RWPE1 (cell line): Measurements from ENCODE around the gene HFE.
A peak's percentile ranks its signal among the peaks of the same experiment; 100 is the strongest.

Experiments used
- CTCF ChIA-PET: fragments of 350-600 bp; sonication (Branson Sonifier 250); formaldehyde crosslinking; extraction: SDS; loops from one replicate; lab custom pipeline; 2021; lab: Yijun Ruan, JAX
- POLR2A ChIA-PET: fragments of 400-600 bp; formaldehyde crosslinking; extraction: SDS; loops from one replicate; lab custom pipeline; 2020; ENCODE audit warnings: antibody characterized with exemption; ENCODE audit not compliant: low non-redundant PET; lab: Yijun Ruan, JAX
- DNase-seq: peaks from one replicate; pipeline ENCODE4 v3.0.0; 2012; ENCODE audit warnings: low spot score
- H3K27ac ChIP-seq: fragments of 450-650 bp; 2 replicates; pipeline ENCODE4 v1.5.1; 2017
- CTCF ChIP-seq: fragments of 450-650 bp; conservative IDR thresholded peaks from 2 replicates; pipeline ENCODE4 v1.5.1; 2017; ENCODE audit warnings: low read depth, mild to moderate bottlenecking

The HFE gene

GRCh38 chr6:26087284-26088115, at the start of gene HFE:
HFE (plus strand) TSS chr6:26087429; CDS start chr6:26087441, 12 bp downstream.
- no peak for TF ChIP-seq CTCF
- DNase-seq = peak; percentile 35
- ChIA-PET CTCF (interaction anchor here (0.6 to 2.3 kb wide), 4 partner anchors 9 to 82 kb away, joined by 3 to 11 read pairs (median 3); no protein-coding TSS in a partner anchor), POLR2A (no interaction called here)
- peak within 1 kb of the TSS; percentile 86 for H3K27ac ChIP-seq

DNA sequence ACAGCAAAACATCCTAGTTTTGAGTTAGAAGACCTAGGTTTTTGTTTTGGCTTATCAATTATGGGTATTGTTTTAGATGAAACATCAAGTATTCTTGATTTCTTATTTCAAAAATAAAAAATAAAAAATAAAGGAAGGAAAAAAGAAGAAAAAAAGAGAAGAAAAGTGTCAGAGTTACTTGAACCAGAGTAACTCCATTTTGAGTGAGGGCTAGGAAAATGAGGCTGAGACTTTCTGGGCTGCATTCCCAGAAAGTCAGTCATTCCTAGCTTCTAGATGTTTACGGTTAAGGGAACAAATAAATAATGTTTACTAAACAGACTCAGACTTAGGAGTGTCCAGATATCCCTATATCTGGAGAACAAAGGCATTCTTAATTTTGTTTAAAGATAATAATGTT, 45.3 kb upstream of the HFE start:
- ChIA-PET CTCF (no interaction called here), POLR2A (no interaction called here)
- DNase-seq = no peak
- no peak for TF ChIP-seq CTCF
- no peak overlapping the region for H3K27ac ChIP-seq

DNA sequence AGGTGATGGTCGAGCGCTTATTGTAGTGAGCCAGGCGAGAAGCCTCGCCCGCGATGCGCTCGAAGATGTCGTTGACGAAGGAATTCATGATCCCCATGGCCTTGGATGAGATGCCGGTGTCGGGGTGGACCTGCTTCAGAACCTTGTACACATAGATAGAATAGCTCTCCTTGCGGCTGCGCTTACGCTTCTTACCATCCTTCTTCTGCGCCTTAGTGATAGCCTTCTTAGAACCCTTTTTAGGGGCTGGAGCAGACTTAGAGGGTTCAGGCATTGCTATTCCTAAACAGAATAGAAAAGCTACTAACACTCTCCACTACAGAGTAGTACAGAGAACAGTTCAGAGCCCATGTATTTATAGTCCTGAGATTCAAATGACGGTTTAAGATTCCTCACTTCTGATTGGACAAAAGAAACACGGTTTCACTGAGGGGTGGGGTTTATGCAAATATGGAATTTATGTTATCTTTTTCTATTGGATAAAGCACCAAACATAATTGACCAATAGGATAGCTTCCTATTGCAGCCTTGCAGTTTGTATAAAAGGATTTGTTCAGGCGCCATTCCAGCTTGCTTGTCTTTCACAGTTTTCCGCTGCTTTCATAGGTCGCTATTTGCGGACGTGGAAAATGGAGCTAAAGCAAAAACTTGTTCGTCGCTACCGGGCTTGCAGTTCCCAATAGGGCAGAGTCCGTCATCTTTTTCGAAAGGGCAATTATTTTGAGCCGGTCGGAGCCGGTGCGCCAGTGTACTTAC, 43.7 kb upstream of the HFE start:
- POLR2A ChIA-PET = interaction anchor here (0.6 to 3.7 kb wide), 7 partner anchors 8 to 1766 kb away, joined by 3 to 33 read pairs (median 3); a partner anchor contains a TSS
- DNase-seq = peak; percentile 95
- CTCF ChIA-PET = interaction anchor here (0.7 to 2.0 kb wide), 3 partner anchors 16 to 54 kb away, joined by 3 to 5 read pairs (median 3); no protein-coding TSS in a partner anchor
- no peak for TF ChIP-seq CTCF
- H3K27ac ChIP-seq = peak overlapping the region; percentile 97

DNA sequence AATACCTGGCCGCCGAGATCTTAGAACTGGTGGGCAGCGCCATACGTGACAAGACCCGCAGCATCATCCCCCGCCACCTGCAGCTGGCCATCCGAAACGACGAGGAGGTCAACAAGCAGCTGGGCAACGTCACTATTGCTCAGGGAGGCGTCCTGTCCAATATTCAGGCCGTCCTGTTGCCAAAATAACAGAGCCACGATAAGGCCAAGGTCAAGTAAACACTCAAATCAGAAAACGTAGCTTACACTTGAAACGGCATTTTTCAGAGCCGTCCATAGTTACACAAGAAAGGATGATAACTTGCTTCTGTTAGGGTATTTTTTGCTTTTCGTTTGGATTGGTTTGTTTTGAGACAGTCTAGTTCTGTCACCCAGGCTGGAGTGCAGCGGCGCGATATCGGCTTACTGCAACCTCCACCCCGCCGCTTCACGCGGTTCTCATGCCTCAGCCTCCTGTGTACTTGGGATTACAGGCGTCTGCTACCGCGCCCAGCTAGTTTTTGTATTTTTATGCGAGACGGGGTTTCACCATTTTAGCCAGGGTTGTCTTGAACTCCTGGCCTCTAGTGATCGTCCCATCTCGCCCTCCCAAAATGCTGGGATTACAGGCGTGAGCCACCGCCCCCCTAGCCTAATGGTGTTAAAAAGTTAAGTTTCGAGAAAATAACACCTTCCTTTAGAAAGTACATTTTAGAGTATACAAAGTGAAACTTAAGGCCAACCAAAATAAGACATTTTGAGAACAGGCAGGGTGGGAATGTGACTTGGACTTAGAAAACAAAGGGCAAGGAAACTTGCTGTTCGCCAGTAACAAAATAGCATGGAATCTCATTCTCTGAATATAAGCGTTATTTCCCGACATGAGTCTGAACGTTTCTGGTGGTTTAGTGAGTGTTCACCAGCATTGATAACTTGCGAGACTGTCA, 42.8 kb upstream of the HFE start:
- DNase-seq = no peak
- peak overlapping the region; percentile 97 for H3K27ac ChIP-seq
- ChIA-PET CTCF (interaction anchor here (2.0 kb wide), 1 partner anchor 53 kb away, joined by 5 read pairs; no protein-coding TSS in a partner anchor), POLR2A (interaction anchor here (0.7 to 3.7 kb wide), 6 partner anchors 8 to 80 kb away, joined by 3 to 33 read pairs (median 4); a partner anchor contains a TSS)
- TF ChIP-seq CTCF = no peak

DNA sequence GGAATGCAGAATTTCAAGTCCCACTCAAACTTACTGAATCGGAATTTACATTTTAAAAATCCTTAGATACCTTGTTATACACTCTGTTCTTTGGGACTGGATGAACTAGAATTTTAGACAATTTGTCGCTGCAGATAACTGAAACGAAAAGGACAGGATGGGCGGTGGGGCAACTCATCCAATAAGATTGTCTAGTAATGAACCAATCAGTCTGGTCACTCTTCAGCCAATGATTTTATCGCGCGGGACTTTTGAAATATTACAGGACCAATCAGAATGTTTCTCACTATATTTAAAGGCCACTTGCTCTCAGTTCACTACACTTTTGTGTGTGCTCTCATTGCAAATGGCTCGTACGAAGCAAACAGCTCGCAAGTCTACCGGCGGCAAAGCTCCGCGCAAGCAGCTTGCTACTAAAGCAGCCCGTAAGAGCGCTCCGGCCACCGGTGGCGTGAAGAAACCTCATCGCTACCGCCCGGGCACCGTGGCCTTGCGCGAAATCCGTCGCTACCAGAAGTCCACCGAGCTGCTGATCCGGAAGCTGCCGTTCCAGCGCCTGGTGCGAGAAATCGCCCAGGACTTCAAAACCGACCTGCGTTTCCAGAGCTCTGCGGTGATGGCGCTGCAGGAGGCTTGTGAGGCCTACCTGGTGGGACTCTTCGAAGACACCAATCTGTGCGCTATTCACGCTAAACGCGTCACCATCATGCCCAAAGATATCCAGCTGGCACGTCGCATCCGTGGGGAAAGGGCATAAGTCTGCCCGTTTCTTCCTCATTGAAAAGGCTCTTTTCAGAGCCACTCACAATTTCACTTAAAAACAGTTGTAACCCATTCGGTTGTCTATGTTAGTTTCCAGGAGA, 41.9 kb upstream of the HFE start:
- no peak for TF ChIP-seq CTCF
- DNase-seq = peak; percentile 93
- ChIA-PET POLR2A (interaction anchor here (0.7 to 3.7 kb wide), 4 partner anchors 12 to 21 kb away, joined by 3 to 33 read pairs (median 4); a partner anchor contains a TSS), CTCF (interaction anchor here (0.7 to 2.0 kb wide), 4 partner anchors 18 to 54 kb away, joined by 3 to 5 read pairs (median 4); no protein-coding TSS in a partner anchor)
- H3K27ac ChIP-seq = peak overlapping the region; percentile 97
